Activated CD4-positive, alpha-beta memory T cell treated with anti-CD3 and anti-CD28 coated beads for 36 hours (primary cell): ENCODE results near the gene UGT2B28. TPM values are rescaled to one million over a fixed set of nuclear protein-coding genes. Genes with fewer than 3 reads are reported as not detected.

Source experiments
- total RNA-seq, 2 experiments: library from RNA; stranded (reverse); gene quantifications; one replicate each; pipeline ENCODE4 v1.2.3, GENCODE V29; 2021

UGT2B28 gene
- total RNA-seq, 2 experiments from 2014 or later, result not detected

Other genes starting within 250 kb of the UGT2B28 start
- not detected for gene UGT2B7, start 184.0 kb upstream of the UGT2B28 start, total RNA-seq
- not detected for gene UGT2B11, start 65.7 kb upstream of the UGT2B28 start, total RNA-seq
- gene UGT2B4, start 215.4 kb downstream of the UGT2B28 start, total RNA-seq, result not detected